ENCODE results near the gene CLDN6.

The CLDN6 gene

DNA sequence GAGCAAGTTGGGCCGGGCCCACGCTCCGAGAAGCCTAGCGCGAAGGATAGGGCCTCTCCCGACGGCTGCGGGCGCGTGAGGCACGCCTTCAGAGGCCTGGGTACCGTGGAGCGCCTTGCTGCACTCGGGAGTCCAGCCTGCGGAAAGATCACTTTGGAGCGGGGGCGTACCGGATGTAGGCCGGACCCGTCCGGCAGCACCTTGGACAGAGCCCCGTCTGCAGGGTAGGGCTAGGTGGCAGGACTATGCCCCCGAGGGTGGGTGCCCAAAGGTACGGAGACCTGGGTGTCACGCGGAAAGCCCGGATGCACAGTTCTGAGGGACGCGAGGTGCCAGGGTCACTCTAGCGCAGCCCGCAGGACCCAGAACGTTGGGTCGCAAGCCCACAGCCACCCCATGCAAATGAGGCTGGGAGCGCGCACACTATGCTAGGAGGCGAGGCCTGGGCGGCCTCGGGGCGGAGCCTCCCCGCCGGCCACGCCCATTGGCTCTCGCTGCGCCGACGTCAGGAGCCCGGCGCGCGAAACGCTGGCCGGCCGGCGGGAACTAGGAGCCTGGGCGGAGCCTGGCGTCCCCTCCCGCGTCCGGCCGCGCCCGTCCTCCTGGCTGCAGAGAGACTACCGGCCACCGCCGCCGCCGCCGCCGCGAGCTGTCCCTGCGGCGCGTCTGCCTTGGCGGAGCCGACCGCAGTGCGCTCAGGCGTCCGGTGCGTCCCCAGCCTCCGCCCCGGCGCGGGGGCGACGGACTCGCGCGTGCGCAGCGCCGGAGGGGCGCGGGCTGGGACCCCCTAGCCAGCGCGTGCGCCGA, 49.0 kb downstream of the CLDN6 start, which contains the start of gene PAQR4:
Gene PAQR4 (plus strand): TSS at position 611 of the 807 bp plus-strand sequence. CDS start 327 bp downstream, outside the sequence.
- DNase-seq = peak; percentile 78

- peak; percentile 16 for DNase-seq
Observed at GRCh38 chr16:2968368-2968737, 49.6 kb downstream of the CLDN6 start.

DNA sequence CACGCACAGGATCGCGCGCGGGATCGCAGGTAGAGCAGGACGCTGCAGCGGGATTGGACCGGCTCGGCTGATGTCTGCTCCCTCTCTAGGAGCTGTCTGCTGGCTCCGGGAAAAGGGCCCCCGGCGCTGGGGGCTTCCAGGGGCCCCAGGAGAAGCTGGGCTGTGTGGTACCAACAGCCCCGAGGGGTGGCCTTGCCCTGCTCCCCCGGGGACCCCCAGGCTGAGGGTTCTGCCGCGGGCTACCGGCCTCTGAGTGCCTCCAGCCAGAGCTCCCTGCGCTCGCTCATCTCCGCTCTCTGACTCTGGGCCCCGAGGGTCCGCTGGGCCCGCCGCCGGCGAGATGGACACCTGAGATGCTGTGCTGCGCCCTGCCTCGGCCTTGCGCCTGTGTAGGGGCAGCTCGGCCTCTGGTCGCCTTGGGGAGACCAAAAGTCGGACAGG, 50.2 kb downstream of the CLDN6 start:
- DNase-seq = no peak

- DNase-seq = no peak
Observed at GRCh38 chr16:2967211-2967631, 50.8 kb downstream of the CLDN6 start.

- DNase-seq = no peak
Observed at GRCh38 chr16:2966808-2967191, 51.2 kb downstream of the CLDN6 start.

GRCh38 chr16:2966043-2966807, 51.8 kb downstream of the CLDN6 start:
- DNase-seq = no peak
